DOHH2 (cell line): ENCODE data around the gene RGS19.

ENCODE experiments used
- CTCF ChIP-seq: fragments of 200-600 bp; sonication (generic); IDR thresholded peaks from one replicate; pipeline ENCODE4 v1.5.1; 2014; ENCODE audit warnings: antibody characterized with exemption, mild to moderate bottlenecking, low read depth, low read length; ENCODE audit not compliant: poor library complexity, severe bottlenecking
- EZH2phosphoT487 ChIP-seq: fragments of 200-600 bp; sonication (generic); IDR thresholded peaks from 2 replicates; pipeline ENCODE4 v1.6.1; 2017; ENCODE audit warnings: borderline replicate concordance, mild to moderate bottlenecking, antibody characterized with exemption, low read length, moderate library complexity, mixed read lengths

DNA sequence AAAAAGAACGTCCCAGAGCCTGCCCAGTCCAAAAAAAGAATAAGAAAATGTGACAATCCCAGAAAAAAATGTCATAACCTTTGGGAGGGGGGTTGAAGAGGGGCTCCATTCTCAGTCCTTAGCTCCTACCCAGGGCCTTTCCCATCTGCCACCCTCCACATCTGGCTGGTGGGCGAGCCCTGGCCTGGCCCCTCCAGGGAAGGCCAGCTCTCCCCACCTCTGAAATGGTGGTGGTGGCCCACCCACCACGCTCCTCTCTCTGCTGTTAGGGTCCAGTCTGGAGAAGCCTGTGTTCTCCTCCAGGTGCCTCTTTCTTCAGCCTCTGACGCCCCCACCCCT is 415 bp downstream of the RGS19 start:
- TF ChIP-seq CTCF (no peak), EZH2phosphoT487 (no peak)
